K562 (cell line): Measurements from ENCODE around the gene CPED1. TPM values are rescaled to one million over a fixed set of nuclear protein-coding genes. Genes with fewer than 3 reads are reported as not detected.

ENCODE experiments used
- ATAC-seq: fragments of 200-7000 bp; cut with Tn5 transposase; 3 replicates; pipeline ENCODE4 v1.9.1; 2020; ENCODE audit warnings: moderate library complexity
- BruUV-seq: library from RNA; stranded (reverse); fragments of 400-500 nt; replicated peaks from 2 replicates; lab custom pipeline; 2021; lab: Mats Ljungman, UMichigan
- CTCF ChIA-PET: fragments of 300-600 bp; formaldehyde crosslinking; extraction: SDS; loops from one replicate; lab custom pipeline; 2021; ENCODE audit warnings: low intra/inter-chr PET ratio; lab: Yijun Ruan, JAX
- POLR2A ChIA-PET: fragments of 300-600, 350-650 bp; sonication (Branson Sonifier 250); formaldehyde crosslinking; extraction: SDS; loops from one replicate; lab custom pipeline; 2021; ENCODE audit warnings: antibody characterized with exemption, inconsistent platforms; lab: Yijun Ruan, JAX
- DNase-seq, 4 experiments: peaks; one replicate each; pipeline versions ENCODE4 v3.0.0 to v3.0.0-alpha.2; 2011 to 2018; ENCODE audit warnings: low spot score in 3 of 4, mixed read lengths in 3 of 4; ENCODE audit errors: extremely low read depth in 1 of 4
- FAIRE-seq: peaks from 2 replicates; lab custom pipeline; 2011; peaks lifted over from hg19 to GRCh38; lab: Jason Lieb, UNC
- H2AFZ ChIP-seq: 2 replicates; pipeline ENCODE4 v1.6.0; 2011; ENCODE audit warnings: low read depth, low read length, control low read depth, inconsistent platforms
- H3K27ac ChIP-seq: fragments of 200-600 bp; 3 replicates; pipeline ENCODE4 v1.8.0; 2011; ENCODE audit warnings: low read depth, mild to moderate bottlenecking, control low read depth, inconsistent platforms, low read length, moderate library complexity, mixed read lengths; ENCODE audit errors: extremely low read depth
- H3K27me3 ChIP-seq, 2 experiments: fragments of 300-600 bp in 1 of 2; 2 replicates in 1 of 2; 3 replicates in 1 of 2; pipeline versions ENCODE4 v1.6.0 to v1.8.0; 2011; ENCODE audit warnings: inconsistent platforms in 2 of 2, low read length in 2 of 2, mild to moderate bottlenecking in 1 of 2, mixed read lengths in 1 of 2, moderate library complexity in 1 of 2; ENCODE audit not compliant: control insufficient read depth in 2 of 2, insufficient read depth in 2 of 2
- H3K36me3 ChIP-seq: fragments of 300-600 bp; 3 replicates; pipeline ENCODE4 v1.8.0; 2011; ENCODE audit warnings: mild to moderate bottlenecking, low read length, inconsistent platforms; ENCODE audit not compliant: control insufficient read depth, insufficient read depth
- H3K4me1 ChIP-seq, 2 experiments: fragments of 200-600 bp in 1 of 2; replicated peaks in 1 of 2; 2 replicates in 1 of 2; 3 replicates in 1 of 2; pipeline versions ENCODE4 v1.5.1 to v1.8.0; 2011; ENCODE audit warnings: inconsistent platforms in 2 of 2, low read length in 2 of 2, mild to moderate bottlenecking in 1 of 2, mixed read lengths in 1 of 2, moderate library complexity in 1 of 2; ENCODE audit not compliant: control insufficient read depth in 2 of 2, insufficient read depth in 2 of 2
- H3K4me2 ChIP-seq: 2 replicates; pipeline ENCODE4 v1.6.1; 2011; ENCODE audit warnings: low read length, control low read depth, inconsistent platforms, mixed read lengths; ENCODE audit not compliant: insufficient read depth
- H3K4me3 ChIP-seq: fragments of 200-600 bp; sonication (generic), shearing (Covaris generic); 2 replicates; pipeline ENCODE4 v1.5.1; 2016; ENCODE audit warnings: control low read depth, inconsistent platforms
- H3K79me2 ChIP-seq: fragments of 200-600 bp; 3 replicates; pipeline ENCODE4 v1.8.0; 2011; ENCODE audit warnings: low read length, inconsistent platforms; ENCODE audit not compliant: control insufficient read depth, insufficient read depth
- H3K9ac ChIP-seq, 2 experiments: 2 replicates each; pipeline versions ENCODE4 v1.6.0 to v1.6.1; 2011; ENCODE audit warnings: low read depth in 2 of 2, low read length in 2 of 2, control low read depth in 1 of 2, inconsistent platforms in 1 of 2, mild to moderate bottlenecking in 1 of 2, mixed read lengths in 1 of 2; ENCODE audit not compliant: insufficient read depth in 1 of 2
- H3K9me1 ChIP-seq: one replicate; pipeline ENCODE4 v1.6.0; 2011; ENCODE audit warnings: inconsistent platforms, mild to moderate bottlenecking, low read length, moderate library complexity; ENCODE audit not compliant: control insufficient read depth, insufficient read depth
- H3K9me3 ChIP-seq: replicated peaks from 2 replicates; pipeline ENCODE4 v1.5.1; 2011; ENCODE audit warnings: low read depth, low read length, inconsistent platforms; ENCODE audit not compliant: control insufficient read depth, insufficient read depth
- H4K20me1 ChIP-seq: replicated peaks from 2 replicates; pipeline ENCODE4 v1.6.1; 2011; ENCODE audit warnings: low read length, inconsistent platforms, mixed read lengths; ENCODE audit not compliant: control insufficient read depth, insufficient read depth
- ATF3 ChIP-seq, 2 experiments: fragments of 450-650 bp in 1 of 2; sonication (generic) in 1 of 2; formaldehyde crosslinking in 1 of 2; IDR thresholded peaks in 1 of 2; conservative IDR thresholded peaks in 1 of 2; 2 replicates each; pipeline versions ENCODE4 v1.6.1 to v1.8.1; 2016 to 2023; ENCODE audit warnings: mild to moderate bottlenecking in 2 of 2, moderate library complexity in 2 of 2, inconsistent platforms in 1 of 2, missing genetic modification reagents in 1 of 2
- CREB3 ChIP-seq: fragments of 450-650 bp; conservative IDR thresholded peaks from 2 replicates; pipeline ENCODE4 v1.6.1; 2016; ENCODE audit warnings: missing genetic modification characterization, low read depth, mild to moderate bottlenecking, missing compliant biosample characterization, moderate library complexity
- CREB3L1 ChIP-seq: fragments of 450-650 bp; IDR thresholded peaks from 2 replicates; pipeline ENCODE4 v1.6.1; 2014; ENCODE audit warnings: low read depth, mild to moderate bottlenecking, moderate library complexity, borderline replicate concordance
- E2F3 ChIP-seq: fragments of 250-450 bp; sonication (Bioruptor Pico); IDR thresholded peaks from 2 replicates; pipeline ENCODE4 v1.4.0; 2020; ENCODE audit warnings: mild to moderate bottlenecking
- ELF2 ChIP-seq: fragments of 250-450 bp; sonication (Bioruptor Pico); IDR thresholded peaks from 2 replicates; pipeline ENCODE4 v1.5.0; 2021; ENCODE audit warnings: mild to moderate bottlenecking
- GTF2E2 ChIP-seq: fragments of 200-800 bp; sonication (Bioruptor generic); IDR thresholded peaks from 2 replicates; pipeline ENCODE4 v1.6.1; 2016; ENCODE audit warnings: missing genetic modification characterization, missing compliant biosample characterization
- HDAC8 ChIP-seq: fragments of 450-650 bp; IDR thresholded peaks from 2 replicates; pipeline ENCODE4 v1.6.1; 2016; ENCODE audit warnings: mild to moderate bottlenecking, missing genetic modification characterization, moderate library complexity, missing compliant biosample characterization
- KDM1A ChIP-seq, 2 experiments: fragments of 450-650 bp; IDR thresholded peaks; 2 replicates each; pipeline ENCODE4 v1.6.1; 2016; ENCODE audit warnings: mild to moderate bottlenecking in 2 of 2
- MTA2 ChIP-seq: fragments of 450-650 bp; IDR thresholded peaks from 2 replicates; pipeline ENCODE4 v1.6.1; 2016; ENCODE audit warnings: low read depth
- SREBF1 ChIP-seq: fragments of 150-350 bp; IDR thresholded peaks from 2 replicates; pipeline ENCODE4 v1.6.1; 2014; ENCODE audit warnings: antibody characterized with exemption, low read depth, low read length, borderline replicate concordance
- SRF ChIP-seq, 2 experiments: fragments of 250-450, 450-650 bp in 1 of 2; sonication (Bioruptor Pico) in 1 of 2; sonication (generic) in 1 of 2; formaldehyde crosslinking; IDR thresholded peaks; 2 replicates each; pipeline versions ENCODE4 v1.5.0 to v1.5.1; 2020 to 2022; ENCODE audit warnings: mild to moderate bottlenecking in 1 of 2, missing genetic modification reagents in 1 of 2
- TEAD2 ChIP-seq: fragments of 450-650 bp; IDR thresholded peaks from 2 replicates; pipeline ENCODE4 v1.6.1; 2016; ENCODE audit warnings: missing genetic modification characterization, control low read depth, missing compliant biosample characterization
- ZC3H4 ChIP-seq: sonication (generic); formaldehyde crosslinking; IDR thresholded peaks from 2 replicates; pipeline ENCODE4 v1.9.0; 2021; ENCODE audit warnings: missing genetic modification reagents, borderline replicate concordance
- ZNF184 ChIP-seq: sonication (generic); formaldehyde crosslinking; IDR thresholded peaks from 2 replicates; pipeline ENCODE4 v1.5.0; 2020; ENCODE audit warnings: missing genetic modification reagents
- WGBS: fragments of 100-300 bp; shearing (Covaris generic); methylation state at CpG from one replicate; pipeline ENCODE4 v1.1.6; 2016; ENCODE audit warnings: low coverage, mixed read lengths; ENCODE audit not compliant: insufficient coverage; ENCODE audit errors: missing lambda C conversion rate; 5-methylcytosine and 5-hydroxymethylcytosine counted together
- in situ Hi-C: fragments of 300-500 bp; cut with MboI; formaldehyde crosslinking; loops from 4 replicates; pipeline ENCODE4 v1.15.0; 2018; ENCODE audit warnings: inconsistent platforms, mixed read lengths
- intact Hi-C: fragments of 100-400 bp; cut with micrococcal nuclease; formaldehyde crosslinking; loops from 2 replicates; pipeline ENCODE4 v1.14.2; 2022
- polyA plus RNA-seq, 8 experiments: library from polyadenylated mRNA; depleted of rRNA in 4 of 8; stranded (reverse) in 5 of 8; unstranded in 3 of 8; fragments of >200 nt; fragmentation: Nextera tagmentation in 2 of 8; fragmentation: Illumina TruSeq in 1 of 8; extraction: Ambion mirVana in 2 of 8; extraction: Trizol in 1 of 8; gene quantifications; 2 replicates each; pipeline versions ENCODE4 v1.2.1 to v1.2.3, GENCODE V29; 2011 to 2014; ENCODE audit warnings: inconsistent platforms in 1 of 8, missing spikeins in 1 of 8
- total RNA-seq, 7 experiments: library from RNA; depleted of rRNA in 6 of 7; stranded (reverse); fragments of >200 nt in 6 of 7; fragmentation: Illumina TruSeq in 2 of 7; extraction: Trizol in 2 of 7; gene quantifications; 2 replicates each; pipeline versions ENCODE4 v1.2.1 to v1.2.3, GENCODE V29; 2011 to 2021; ENCODE audit warnings: low replicate concordance in 1 of 7

The CPED1 gene
- total and polyA plus RNA-seq, 9 of the 15 experiments (the other 6 are each of a cell fraction or from before 2014, with no cell fraction given), result 195 to 393 (median 290) TPM

- WGBS, result 80% methylated on average over 2 of the region's 2 CpGs
- BruUV-seq, result no TSS peak
- POLR2A ChIA-PET, result interaction anchor here (0.7 to 2.3 kb wide), 13 partner anchors 9 to 66 kb away, joined by 3 to 9 read pairs (median 4); partner anchors contain the start of gene ING3
Measured at GRCh38 chr7:121016966-121017365, 28.5 kb downstream of the CPED1 start.

GRCh38 chr7:121017586-121017985 lies 29.1 kb downstream of the CPED1 start:
- no peak for ATAC-seq
- FAIRE-seq, result no peak
- no peak for TF ChIP-seq TEAD2 (tag)
- 0 out of 2 replicates have a peak, but pooled peaks have one; percentile 21 for TF ChIP-seq CREB3L1
- TF ChIP-seq ZNF184 (CRISPR knock-in tag), result no peak
- no peak for TF ChIP-seq ATF3 (IDR thresholded peaks at IDR 0.05)
- no peak for TF ChIP-seq ATF3 (CRISPR knock-in tag; conservative IDR thresholded peaks at IDR 0.05)
- no peak for TF ChIP-seq CREB3
- TF ChIP-seq KDM1A (IDR thresholded peaks at IDR 0.05), result no peak
- no peak for TF ChIP-seq ZC3H4 (CRISPR knock-in tag)
- no peak for TF ChIP-seq GTF2E2 (tag)
- no peak for TF ChIP-seq HDAC8 (tag)
- no peak for TF ChIP-seq ELF2 (CRISPR knock-in tag)

More at GRCh38 chr7:121016966-121017365, 28.5 kb downstream of the CPED1 start:
- in situ Hi-C loops, result no loop called here
- Histone ChIP-seq H3K27me3 (no peaks in the 10 kb centered on the region), H3K4me1 (peaks cover 0 to 44% of the 10 kb centered on the region in 2 experiments; a peak in 3 of 5 replicates), H3K79me2 (peaks cover 96% of the 10 kb centered on the region), H3K4me3 (no peak overlapping the region), H4K20me1 (no peaks in the 10 kb centered on the region), H3K9ac (no peak overlapping the region), H3K9me1 (no peaks in the 10 kb centered on the region), H3K27ac (0 out of 3 replicates have a peak overlapping the region, but pooled peaks have one; percentile 6), H2AFZ (no peak overlapping the region), H3K36me3 (peaks cover 94% of the 10 kb centered on the region), H3K9me3 (no peaks in the 10 kb centered on the region), H3K4me2 (no peak overlapping the region)
- CTCF ChIA-PET, result no interaction called here
- no peak for FAIRE-seq
- intact Hi-C loops, result no loop called here
- no peak for TF ChIP-seq SREBF1
- TF ChIP-seq MTA2, result no peak
- TF ChIP-seq E2F3, result 0 out of 2 replicates have a peak, but pooled peaks have one; percentile 10
- 0 out of 4 replicates have a peak, but pooled peaks of 1 of the 2 experiments have one; percentile 23 for TF ChIP-seq SRF (CRISPR knock-in tag; IDR thresholded peaks at IDR 0.05)
- ATAC-seq, result no peak
- no peak for DNase-seq

More at GRCh38 chr7:121017586-121017985, 29.1 kb downstream of the CPED1 start:
- Histone ChIP-seq H3K27me3 (no peaks in the 10 kb centered on the region), H3K9me1 (no peaks in the 10 kb centered on the region), H3K4me3 (no peak overlapping the region), H2AFZ (no peak overlapping the region), H3K27ac (peak overlapping the region; percentile 6; the same call in 1 of the 3 replicates), H3K36me3 (peaks cover 94% of the 10 kb centered on the region), H3K9ac (no peak overlapping the region), H3K79me2 (peaks cover 96% of the 10 kb centered on the region), H4K20me1 (no peaks in the 10 kb centered on the region), H3K4me1 (peaks cover 0 to 45% of the 10 kb centered on the region in 2 experiments; a peak in 3 of 5 replicates), H3K4me2 (no peak overlapping the region), H3K9me3 (no peaks in the 10 kb centered on the region)
- ChIA-PET CTCF (no interaction called here), POLR2A (interaction anchor here (1.0 to 2.3 kb wide), 8 partner anchors 10 to 67 kb away, joined by 3 to 9 read pairs (median 6); partner anchors contain the start of gene ING3)
- WGBS, result 75% methylated on average over 1 of the region's 1 CpG
- no peak for DNase-seq
- intact Hi-C loops (no loop called here), in situ Hi-C loops (no loop called here)
- BruUV-seq, result no TSS peak
